CD4-positive, alpha-beta T cell treated with Interleukin-1 beta for 1 hour (primary cell): ENCODE results near the gene TMEM248.
"Not testable (repeated sequence)": the region's sequence is repeated elsewhere in the genome, so short reads cannot be mapped to it uniquely, and the experiment has no call there.

Experiments used
- DNase-seq, 2 donors: peaks; one replicate each; pipeline ENCODE4 v3.0.0-alpha.2; 2020 to 2022

TMEM248 gene

GRCh38 chr7:66952343-66953043 is 31.5 kb downstream of the TMEM248 start:
- no peak for DNase-seq

- no peak for DNase-seq
These were observed 32.0 kb downstream of the TMEM248 start for GRCh38 chr7:66953044-66953427.

- no peak for DNase-seq
These were observed 36.7 kb downstream of the TMEM248 start for GRCh38 chr7:66957595-66958290.

- no peak for DNase-seq
These were observed 37.7 kb downstream of the TMEM248 start for GRCh38 chr7:66958538-66959350.

GRCh38 chr7:66960192-66960591 is 39.2 kb downstream of the TMEM248 start:
- DNase-seq: no peak

- DNase-seq: no peak
These were observed 40.1 kb downstream of the TMEM248 start for GRCh38 chr7:66961096-66961495.

GRCh38 chr7:66964411-66964810 is 43.4 kb downstream of the TMEM248 start:
- no peak for DNase-seq

- no peak for DNase-seq
These were observed 46.0 kb downstream of the TMEM248 start for GRCh38 chr7:66967029-66967428.

GRCh38 chr7:66969001-66969400 is 48.0 kb downstream of the TMEM248 start:
- not testable (repeated sequence) for DNase-seq

- no peak for DNase-seq
These were observed 49.3 kb downstream of the TMEM248 start for GRCh38 chr7:66970310-66970709.

- no peak for DNase-seq
These were observed 54.1 kb downstream of the TMEM248 start for GRCh38 chr7:66974986-66975590.

- not testable (repeated sequence) for DNase-seq
These were observed 57.3 kb downstream of the TMEM248 start for GRCh38 chr7:66978312-66978711.

GRCh38 chr7:66979013-66979412 is 58.0 kb downstream of the TMEM248 start:
- DNase-seq: not testable (repeated sequence)

- DNase-seq: not testable (repeated sequence)
These were observed 59.3 kb downstream of the TMEM248 start for GRCh38 chr7:66980336-66980735.

- DNase-seq: not testable (repeated sequence)
These were observed 68.5 kb downstream of the TMEM248 start for GRCh38 chr7:66989552-66989951.

- DNase-seq: not testable (repeated sequence)
These were observed 73.0 kb downstream of the TMEM248 start for GRCh38 chr7:66994051-66994450.

- peak; percentile 78 to 79 for DNase-seq
These were observed 73.6 kb downstream of the TMEM248 start for GRCh38 chr7:66994691-66995049.

GRCh38 chr7:66995050-66995776 is 74.2 kb downstream of the TMEM248 start, which contains the start of gene SBDS:
TSS of gene SBDS (minus strand) at chr7:66995586. CDS start at chr7:66995417, 169 bp downstream.
- peak; percentile 98 for DNase-seq

GRCh38 chr7:66996444-66997191 is 75.6 kb downstream of the TMEM248 start, which contains the start of gene TYW1:
TSS of gene TYW1 (plus strand) at chr7:66996833. CDS start at chr7:66996979, 146 bp downstream.
- peak; percentile 98 to 99 for DNase-seq

- DNase-seq: peak in 1 of 2 donors; percentile 47
These were observed 79.7 kb downstream of the TMEM248 start for GRCh38 chr7:67000601-67001258.

GRCh38 chr7:67004145-67004544 is 83.1 kb downstream of the TMEM248 start:
- not testable (repeated sequence) for DNase-seq
